Trophoblast cell (in vitro differentiated cells and primary cell): ENCODE data around the gene SAMD5.

Source experiments
- DNase-seq, 2 donors: peaks; one replicate each; pipeline ENCODE4 v3.0.0-alpha.2; 2016
- H2AFZ ChIP-seq: 2 replicates; pipeline ENCODE4 v1.6.1; 2013; ENCODE audit warnings: low read length, moderate library complexity, mild to moderate bottlenecking; ENCODE audit not compliant: insufficient read depth, poor library complexity
- H2AK5ac ChIP-seq: 2 replicates; pipeline ENCODE4 v1.6.1; 2013; ENCODE audit warnings: mild to moderate bottlenecking, low read length
- H2BK120ac ChIP-seq: 2 replicates; pipeline ENCODE4 v1.6.1; 2013; ENCODE audit warnings: low read length, mild to moderate bottlenecking, moderate library complexity; ENCODE audit not compliant: insufficient read depth, poor library complexity
- H2BK12ac ChIP-seq: 2 replicates; pipeline ENCODE4 v1.6.1; 2013; ENCODE audit warnings: mild to moderate bottlenecking, low read length, moderate library complexity
- H2BK5ac ChIP-seq: 2 replicates; pipeline ENCODE4 v1.6.1; 2013; ENCODE audit warnings: low read length, low read depth, moderate library complexity, mild to moderate bottlenecking; ENCODE audit not compliant: poor library complexity
- H3K14ac ChIP-seq: 2 replicates; pipeline ENCODE4 v1.6.1; 2013; ENCODE audit warnings: mild to moderate bottlenecking, low read length
- H3K18ac ChIP-seq: 2 replicates; pipeline ENCODE4 v1.6.1; 2013; ENCODE audit warnings: mild to moderate bottlenecking, low read length
- H3K23ac ChIP-seq: 2 replicates; pipeline ENCODE4 v1.6.1; 2013; ENCODE audit warnings: low read length
- H3K27ac ChIP-seq: 2 replicates; pipeline ENCODE4 v1.5.1; 2013; ENCODE audit warnings: low read depth, mild to moderate bottlenecking, inconsistent platforms, low read length, moderate library complexity
- H3K27me3 ChIP-seq: 2 replicates; pipeline ENCODE4 v1.6.1; 2013; ENCODE audit warnings: inconsistent platforms, mild to moderate bottlenecking, low read length, moderate library complexity; ENCODE audit not compliant: insufficient read depth
- H3K36me3 ChIP-seq, 2 experiments: 1 replicate in 1 of 2; 2 replicates in 1 of 2; pipeline ENCODE4 v1.6.1; 2013; ENCODE audit warnings: low read length in 2 of 2, mild to moderate bottlenecking in 2 of 2, moderate library complexity in 1 of 2; ENCODE audit not compliant: insufficient read depth in 2 of 2, control insufficient read depth in 1 of 2
- H3K4ac ChIP-seq: 2 replicates; pipeline ENCODE4 v1.6.1; 2013; ENCODE audit warnings: low read depth, mild to moderate bottlenecking, low read length, moderate library complexity
- H3K4me1 ChIP-seq, 2 experiments: 1 replicate in 1 of 2; 2 replicates in 1 of 2; pipeline ENCODE4 v1.6.1; 2013; ENCODE audit warnings: low read length in 2 of 2, mild to moderate bottlenecking in 2 of 2, moderate library complexity in 1 of 2; ENCODE audit not compliant: insufficient read depth in 2 of 2, control insufficient read depth in 1 of 2
- H3K4me2 ChIP-seq: 2 replicates; pipeline ENCODE4 v1.6.1; 2013; ENCODE audit warnings: inconsistent platforms, mild to moderate bottlenecking, low read length, moderate library complexity
- H3K4me3 ChIP-seq: 2 replicates; pipeline ENCODE4 v1.5.1; 2013; ENCODE audit warnings: mild to moderate bottlenecking, low read depth, low read length, inconsistent platforms
- H3K79me1 ChIP-seq: one replicate; pipeline ENCODE4 v1.6.1; 2013; ENCODE audit warnings: low read length
- H3K79me2 ChIP-seq: 2 replicates; pipeline ENCODE4 v1.6.1; 2013; ENCODE audit warnings: low read length, mild to moderate bottlenecking; ENCODE audit not compliant: control insufficient read depth, insufficient read depth, poor library complexity
- H3K9ac ChIP-seq: 2 replicates; pipeline ENCODE4 v1.6.1; 2013; ENCODE audit warnings: mild to moderate bottlenecking, low read length
- H3K9me3 ChIP-seq: 2 replicates; pipeline ENCODE4 v1.6.1; 2013; ENCODE audit warnings: low read depth, mild to moderate bottlenecking, control low read depth, inconsistent platforms, low read length; ENCODE audit not compliant: insufficient read depth
- H4K12ac ChIP-seq: 2 replicates; pipeline ENCODE4 v1.6.1; 2013; ENCODE audit warnings: low read depth, mild to moderate bottlenecking, low read length, moderate library complexity
- H4K8ac ChIP-seq: 2 replicates; pipeline ENCODE4 v1.6.1; 2013; ENCODE audit warnings: low read depth, mild to moderate bottlenecking, low read length, moderate library complexity
- H4K91ac ChIP-seq: one replicate; pipeline ENCODE4 v1.6.1; 2013; ENCODE audit warnings: low read depth, mild to moderate bottlenecking, low read length, moderate library complexity
- WGBS: extraction: QIAGEN DNeasy Blood & Tissue Kit; methylation state at CpG from one replicate; pipeline ENCODE4 v1.1.7; 2013; ENCODE audit warnings: missing lambda C conversion rate; ENCODE audit not compliant: insufficient read length, insufficient coverage; ENCODE audit errors: extremely low coverage; 5-methylcytosine and 5-hydroxymethylcytosine counted together

Gene SAMD5

GRCh38 chr6:147551976-147552375, 43.5 kb downstream of the SAMD5 start:
- Histone ChIP-seq H2BK5ac (no peak overlapping the region), H3K27ac (no peak overlapping the region), H3K4me2 (no peak overlapping the region), H3K18ac (no peak overlapping the region), H3K79me1 (no peaks in the 10 kb centered on the region), H2AFZ (no peak overlapping the region), H3K9me3 (peaks cover 2% of the 10 kb centered on the region), H3K9ac (no peak overlapping the region), H3K4me1 (no peaks in the 10 kb centered on the region), H3K23ac (no peak overlapping the region), H3K4ac (no peak overlapping the region), H2BK12ac (no peak overlapping the region), H2AK5ac (no peak overlapping the region), H4K8ac (no peak overlapping the region), H4K91ac (no peak overlapping the region), H3K4me3 (no peak overlapping the region), H2BK120ac (no peak overlapping the region), H4K12ac (no peak overlapping the region), H3K36me3 (peaks cover 0 to 2% of the 10 kb centered on the region in 2 experiments), H3K79me2 (no peaks in the 10 kb centered on the region), H3K14ac (no peak overlapping the region), H3K27me3 (no peaks in the 10 kb centered on the region)
- no CpG with 5 or more reads among the region's 1 CpG for WGBS
- no peak for DNase-seq

- H3K4me1 ChIP-seq = no peaks in the 10 kb centered on the region
- no peak overlapping the region for H2BK12ac ChIP-seq
- no peaks in the 10 kb centered on the region for H3K79me1 ChIP-seq
- H3K36me3 ChIP-seq = peaks cover 0 to 2% of the 10 kb centered on the region in 2 experiments
- H2BK5ac ChIP-seq = no peak overlapping the region
- H3K9me3 ChIP-seq = peaks cover 4% of the 10 kb centered on the region
- no peak for DNase-seq
- H3K23ac ChIP-seq = no peak overlapping the region
- H4K12ac ChIP-seq = no peak overlapping the region
- H4K8ac ChIP-seq = no peak overlapping the region
- H3K4ac ChIP-seq = no peak overlapping the region
- no peak overlapping the region for H3K18ac ChIP-seq
- no peak overlapping the region for H2AFZ ChIP-seq
- H2AK5ac ChIP-seq = no peak overlapping the region
- no peak overlapping the region for H4K91ac ChIP-seq
- peaks cover 2% of the 10 kb centered on the region for H3K27me3 ChIP-seq
- no peak overlapping the region for H3K9ac ChIP-seq
- H3K79me2 ChIP-seq = no peaks in the 10 kb centered on the region
- no peak overlapping the region for H3K4me3 ChIP-seq
- no CpG with 5 or more reads among the region's 1 CpG for whole genome bisulfite sequencing
- no peak overlapping the region for H3K27ac ChIP-seq
- no peak overlapping the region for H3K14ac ChIP-seq
- no peak overlapping the region for H2BK120ac ChIP-seq
- H3K4me2 ChIP-seq = no peak overlapping the region
Measured at GRCh38 chr6:147553099-147553498, 44.6 kb downstream of the SAMD5 start.

GRCh38 chr6:147554281-147554680, 45.8 kb downstream of the SAMD5 start:
- Histone ChIP-seq H3K79me1 (no peaks in the 10 kb centered on the region), H3K18ac (no peak overlapping the region), H2BK5ac (no peak overlapping the region), H3K4me3 (no peak overlapping the region), H3K27ac (no peak overlapping the region), H3K9me3 (peaks cover 4% of the 10 kb centered on the region), H3K4me2 (no peak overlapping the region), H2BK12ac (no peak overlapping the region), H2BK120ac (no peak overlapping the region), H3K9ac (no peak overlapping the region), H3K4me1 (no peaks in the 10 kb centered on the region), H3K79me2 (no peaks in the 10 kb centered on the region), H2AFZ (no peak overlapping the region), H3K27me3 (peaks cover 2% of the 10 kb centered on the region), H3K36me3 (no peaks in the 10 kb centered on the region), H4K8ac (no peak overlapping the region), H4K12ac (no peak overlapping the region), H3K14ac (no peak overlapping the region), H2AK5ac (no peak overlapping the region), H3K23ac (no peak overlapping the region), H3K4ac (no peak overlapping the region), H4K91ac (no peak overlapping the region)
- no peak for DNase-seq
- no CpG with 5 or more reads among the region's 4 CpGs for WGBS

GRCh38 chr6:147559006-147559405, 50.5 kb downstream of the SAMD5 start:
- no peaks in the 10 kb centered on the region for H3K36me3 ChIP-seq
- no peaks in the 10 kb centered on the region for H3K4me1 ChIP-seq
- H3K27me3 ChIP-seq = peaks cover 2% of the 10 kb centered on the region
- no peak for DNase-seq
- no peak overlapping the region for H4K8ac ChIP-seq
- H3K4ac ChIP-seq = no peak overlapping the region
- no peaks in the 10 kb centered on the region for H3K79me1 ChIP-seq
- no peak overlapping the region for H2AK5ac ChIP-seq
- H3K4me2 ChIP-seq = no peak overlapping the region
- no peak overlapping the region for H4K91ac ChIP-seq
- H3K27ac ChIP-seq = no peak overlapping the region
- no peak overlapping the region for H3K14ac ChIP-seq
- H2BK5ac ChIP-seq = no peak overlapping the region
- no peak overlapping the region for H3K18ac ChIP-seq
- H3K79me2 ChIP-seq = no peaks in the 10 kb centered on the region
- no CpG with 5 or more reads among the region's 7 CpGs for WGBS
- no peak overlapping the region for H3K9ac ChIP-seq
- no peak overlapping the region for H3K4me3 ChIP-seq
- H2BK12ac ChIP-seq = no peak overlapping the region
- peaks cover 4% of the 10 kb centered on the region for H3K9me3 ChIP-seq
- H2BK120ac ChIP-seq = no peak overlapping the region
- no peak overlapping the region for H3K23ac ChIP-seq
- H2AFZ ChIP-seq = no peak overlapping the region
- H4K12ac ChIP-seq = no peak overlapping the region
